Ovary (tissue), 10 donors: ENCODE data around the gene ZNF132. TPM values are rescaled to one million over a fixed set of nuclear protein-coding genes. Genes with fewer than 3 reads are reported as not detected.
"Not testable (repeated sequence)": the region's sequence is repeated elsewhere in the genome, so short reads cannot be mapped to it uniquely, and the experiment has no call there.

ENCODE experiments used
- DNase-seq, 5 donors: peaks; one replicate each; pipeline ENCODE4 v3.0.0-alpha.2; 2019 to 2020
- H3K27ac ChIP-seq, 2 donors: fragments of 200-600 bp; one replicate each; pipeline versions ENCODE4 v1.5.1 to v1.8.0; 2019 to 2022
- H3K27me3 ChIP-seq: fragments of 200-600 bp; one replicate; pipeline ENCODE4 v1.8.0; 2022
- H3K36me3 ChIP-seq: fragments of 200-600 bp; sonication (generic); one replicate; pipeline ENCODE4 v1.5.1; 2019
- H3K4me1 ChIP-seq: one replicate; pipeline ENCODE4 v1.8.1; 2013; ENCODE audit warnings: mild to moderate bottlenecking, moderate library complexity; ENCODE audit not compliant: insufficient read depth
- H3K4me3 ChIP-seq: fragments of 200-600 bp; sonication (generic); one replicate; pipeline ENCODE4 v1.5.1; 2017
- H3K9me3 ChIP-seq, 2 donors: fragments of 200-600 bp in 1 of 2; sonication (generic) in 1 of 2; one replicate each; pipeline versions ENCODE4 v1.5.1 to v1.8.1; 2013 to 2019; ENCODE audit warnings: mild to moderate bottlenecking in 1 of 2, moderate library complexity in 1 of 2
- CTCF ChIP-seq, 3 donors: fragments of 450-650 bp in 2 of 3; fragments of 200-600 bp in 1 of 3; IDR thresholded peaks; one replicate each; pipeline versions ENCODE4 v1.5.1 to v1.8.0; 2016 to 2022; ENCODE audit warnings: antibody characterized with exemption in 3 of 3, mild to moderate bottlenecking in 1 of 3
- EP300 ChIP-seq: sonication (generic); formaldehyde crosslinking; IDR thresholded peaks from one replicate; pipeline ENCODE4 v1.6.1; 2017; ENCODE audit warnings: antibody characterized with exemption
- POLR2A ChIP-seq: fragments of 450-650 bp; IDR thresholded peaks from one replicate; pipeline ENCODE4 v1.6.1; 2017; ENCODE audit warnings: antibody characterized with exemption, mild to moderate bottlenecking, moderate library complexity
- WGBS, 3 donors: extraction: QIAGEN DNeasy Blood & Tissue Kit in 1 of 3; methylation state at CpG; one replicate each; pipeline versions ENCODE4 v1.1.5 to v1.1.7; 2013 to 2017; 5-methylcytosine and 5-hydroxymethylcytosine counted together
- intact Hi-C, 4 donors: fragments of 100-400 bp; cut with DNase I; formaldehyde crosslinking; loops; one replicate each; pipeline versions ENCODE4 v1.11.0 to v1.15.1; 2022 to 2023
- long read RNA-seq, 3 donors: library from polyadenylated mRNA in 2 of 3; unstranded in 2 of 3; transcript quantifications; one replicate each; pipeline ENCODE4 v2.0.0 and lab custom pipeline, GENCODE V29; 2021 to 2026
- polyA plus RNA-seq, 2 donors: library from polyadenylated mRNA; stranded (reverse); fragments of 200-250 nt in 1 of 2; fragments of 350-450 nt in 1 of 2; fragmentation: Illumina TruSeq in 1 of 2; extraction: RNeasy Lipid Tissue Mini Kit (QIAGEN cat#74804) in 1 of 2; gene quantifications; one replicate each; pipeline ENCODE4 v1.2.3, GENCODE V29; 2013 to 2014
- total RNA-seq, 7 donors: library from RNA; depleted of rRNA in 2 of 7; stranded (reverse); fragments of >200 nt in 2 of 7; fragmentation: NEBNext Ultra II Directional in 3 of 7; extraction: Animal tissue kit (Norgen Biotek cat#: 25700) in 3 of 7; gene quantifications; one replicate each; pipeline versions ENCODE4 v1.1.0 to v1.2.4, GENCODE V29; 2016 to 2023
- donor health status: DM: no; HTN: no; CAD: no; lungs with moderate emphysema.
- donor health status: DM: no; HTN: no; CAD: no.
- donor health status: Bipolar disorder and iron deficiency.
- donor health status: DM: yes; HTN: yes; CAD: no.
- donor health status: DM: no; HTN: no; CAD: no.
- donor health status: DM: yes; HTN: yes; CAD: no.

ZNF132 gene
- total RNA-seq, result 10 to 100 TPM in 2 of 7 donors, 1 to 10 TPM in 5; 6.2 to 12.5 (median 8.6) TPM
- polyA plus RNA-seq, result 1 to 10 TPM; 3.3 to 5.9 TPM
- long read RNA-seq, donor 1, transcript ZNF132-201 (3 exons, 3,031 nt), result major isoform, 7 of 8 reads
- long read RNA-seq, donor 1, partial matches to known transcripts, result 0 of 8 reads
- long read RNA-seq, donor 1, other reads (novel, unspliced or antisense), result 0 of 8 reads
- long read RNA-seq, donor 2, transcript ZNF132-202 (1 exons, 2,356 nt), result major isoform, 7 of 11 reads
- long read RNA-seq, donor 2, partial matches to known transcripts, result 0 of 11 reads
- long read RNA-seq, donor 2, other reads (novel, unspliced or antisense), result 0 of 11 reads
- long read RNA-seq, donor 3, transcript ZNF132-201 (3 exons, 3,031 nt), result major isoform, 7 of 7 reads
- long read RNA-seq, donor 3, partial matches to known transcripts, result 0 of 7 reads
- long read RNA-seq, donor 3, other reads (novel, unspliced or antisense), result 0 of 7 reads

- Histone ChIP-seq H3K4me3 (peak within 1 kb of the TSS; percentile 61), H3K27me3 (no peaks in the 10 kb centered on the region), H3K36me3 (no peaks in the 10 kb centered on the region), H3K4me1 (peaks cover 11% of the 10 kb centered on the region), H3K27ac (peak within 1 kb of the TSS; percentile 24 to 67), H3K9me3 (peaks cover 3 to 38% of the 10 kb centered on the region in 2 donors)
- 5 to 7% (median 6%) methylated on average over 54 to 59 of the region's 59 CpGs for WGBS, 3 donors
- intact Hi-C loops, result no loop called here
- TF ChIP-seq EP300 (peak; percentile 59), POLR2A (peak; percentile 58), CTCF (IDR thresholded peaks at IDR 0.05) (no peak)
- DNase-seq, result peak; percentile 94 to 98 (median 96)
These were observed at the start of gene ZNF132 for GRCh38 chr19:58439576-58440554. ZNF132 (minus strand) TSS chr19:58440153; CDS start chr19:58439821, 332 bp downstream.

GRCh38 chr19:58484349-58484748, 44.4 kb upstream of the ZNF132 start:
- WGBS, 3 donors, result 94 to 96% (median 95%) methylated on average over 5 of the region's 5 CpGs

GRCh38 chr19:58483776-58484175, 43.8 kb upstream of the ZNF132 start:
- 73 to 91% (median 86%) methylated on average over 2 of the region's 2 CpGs for WGBS, 3 donors
- intact Hi-C loops, result no loop called here
- H3K27me3 ChIP-seq, result no peaks in the 10 kb centered on the region
- H3K9me3 ChIP-seq, result no peaks in the 10 kb centered on the region
- no peaks in the 10 kb centered on the region for H3K36me3 ChIP-seq
- no peak overlapping the region for H3K27ac ChIP-seq
- DNase-seq, result no peak
- H3K4me1 ChIP-seq, result no peaks in the 10 kb centered on the region
- H3K4me3 ChIP-seq, result no peak overlapping the region
- TF ChIP-seq EP300 (no peak), POLR2A (no peak), CTCF (IDR thresholded peaks at IDR 0.05) (no peak)

More at GRCh38 chr19:58484349-58484748, 44.4 kb upstream of the ZNF132 start:
- H3K27me3 ChIP-seq, intact Hi-C loops, H3K4me1 ChIP-seq, H3K36me3 ChIP-seq, DNase-seq, H3K4me3 ChIP-seq, H3K9me3 ChIP-seq, H3K27ac ChIP-seq: not testable (repeated sequence)

- no peak for TF ChIP-seq CTCF (IDR thresholded peaks at IDR 0.05)
- no peak for TF ChIP-seq EP300
- TF ChIP-seq POLR2A, result no peak
- H3K4me1 ChIP-seq, result no peaks in the 10 kb centered on the region
- no peak overlapping the region for H3K4me3 ChIP-seq
- H3K9me3 ChIP-seq, result no peaks in the 10 kb centered on the region
- no peaks in the 10 kb centered on the region for H3K27me3 ChIP-seq
- no peak overlapping the region for H3K27ac ChIP-seq
- intact Hi-C loops, result no loop called here
- no peaks in the 10 kb centered on the region for H3K36me3 ChIP-seq
- WGBS, 3 donors, result 85 to 92% (median 89%) methylated on average over 7 of the region's 7 CpGs
- DNase-seq, result no peak
These were observed 42.4 kb upstream of the ZNF132 start for GRCh38 chr19:58482372-58482771.
